Suprapubic skin (tissue), 4 donors: ENCODE measurements around the gene CCDC9. TPM values are rescaled to one million over a fixed set of nuclear protein-coding genes. Genes with fewer than 3 reads are reported as not detected.
A peak's percentile ranks its signal among the peaks of the same experiment; 100 is the strongest.

Source experiments
- DNase-seq, 2 donors: peaks; one replicate each; pipeline ENCODE4 v3.0.0-alpha.2; 2019; ENCODE audit warnings: low spot score in 2 of 2
- H3K27ac ChIP-seq: fragments of 200-600 bp; sonication (generic); one replicate; pipeline ENCODE4 v1.5.1; 2019
- H3K27me3 ChIP-seq: fragments of 200-600 bp; sonication (generic); one replicate; pipeline ENCODE4 v1.5.1; 2019
- H3K36me3 ChIP-seq: fragments of 200-600 bp; sonication (generic); one replicate; pipeline ENCODE4 v1.5.1; 2019
- H3K4me1 ChIP-seq: fragments of 200-600 bp; sonication (generic); one replicate; pipeline ENCODE4 v1.5.1; 2019
- H3K4me3 ChIP-seq: fragments of 200-600 bp; sonication (generic); one replicate; pipeline ENCODE4 v1.5.1; 2019; ENCODE audit warnings: mild to moderate bottlenecking
- H3K9me3 ChIP-seq: fragments of 200-600 bp; sonication (generic); one replicate; pipeline ENCODE4 v1.5.1; 2019
- CTCF ChIP-seq, 2 donors: fragments of 200-600 bp in 1 of 2; fragments of 450-650 bp in 1 of 2; sonication (generic) in 1 of 2; IDR thresholded peaks; one replicate each; pipeline ENCODE4 v1.5.1; 2016 to 2019; ENCODE audit warnings: antibody characterized with exemption in 2 of 2, mild to moderate bottlenecking in 1 of 2, moderate library complexity in 1 of 2
- EP300 ChIP-seq: sonication (generic); formaldehyde crosslinking; IDR thresholded peaks from one replicate; pipeline ENCODE4 v1.6.1; 2017; ENCODE audit warnings: antibody characterized with exemption
- POLR2A ChIP-seq, 2 donors: fragments of 450-650 bp; IDR thresholded peaks; one replicate each; pipeline ENCODE4 v1.6.1; 2017; ENCODE audit warnings: antibody characterized with exemption in 2 of 2, mild to moderate bottlenecking in 2 of 2, moderate library complexity in 2 of 2
- POLR2AphosphoS5 ChIP-seq, 3 donors: sonication (generic); formaldehyde crosslinking; IDR thresholded peaks; one replicate each; pipeline ENCODE4 v1.6.1; 2017; ENCODE audit warnings: antibody characterized with exemption in 3 of 3
- WGBS: methylation state at CpG from one replicate; pipeline ENCODE4 v1.1.5; 2018; 5-methylcytosine and 5-hydroxymethylcytosine counted together
- total RNA-seq, 4 donors: library from RNA; depleted of rRNA; stranded (reverse); fragments of >200 nt; gene quantifications; one replicate each; pipeline ENCODE4 v1.1.0, GENCODE V29; 2016

The CCDC9 gene
- total RNA-seq, 4 donors from 2014 or later: 24.6 to 33.2 (median 27.4) TPM

DNA sequence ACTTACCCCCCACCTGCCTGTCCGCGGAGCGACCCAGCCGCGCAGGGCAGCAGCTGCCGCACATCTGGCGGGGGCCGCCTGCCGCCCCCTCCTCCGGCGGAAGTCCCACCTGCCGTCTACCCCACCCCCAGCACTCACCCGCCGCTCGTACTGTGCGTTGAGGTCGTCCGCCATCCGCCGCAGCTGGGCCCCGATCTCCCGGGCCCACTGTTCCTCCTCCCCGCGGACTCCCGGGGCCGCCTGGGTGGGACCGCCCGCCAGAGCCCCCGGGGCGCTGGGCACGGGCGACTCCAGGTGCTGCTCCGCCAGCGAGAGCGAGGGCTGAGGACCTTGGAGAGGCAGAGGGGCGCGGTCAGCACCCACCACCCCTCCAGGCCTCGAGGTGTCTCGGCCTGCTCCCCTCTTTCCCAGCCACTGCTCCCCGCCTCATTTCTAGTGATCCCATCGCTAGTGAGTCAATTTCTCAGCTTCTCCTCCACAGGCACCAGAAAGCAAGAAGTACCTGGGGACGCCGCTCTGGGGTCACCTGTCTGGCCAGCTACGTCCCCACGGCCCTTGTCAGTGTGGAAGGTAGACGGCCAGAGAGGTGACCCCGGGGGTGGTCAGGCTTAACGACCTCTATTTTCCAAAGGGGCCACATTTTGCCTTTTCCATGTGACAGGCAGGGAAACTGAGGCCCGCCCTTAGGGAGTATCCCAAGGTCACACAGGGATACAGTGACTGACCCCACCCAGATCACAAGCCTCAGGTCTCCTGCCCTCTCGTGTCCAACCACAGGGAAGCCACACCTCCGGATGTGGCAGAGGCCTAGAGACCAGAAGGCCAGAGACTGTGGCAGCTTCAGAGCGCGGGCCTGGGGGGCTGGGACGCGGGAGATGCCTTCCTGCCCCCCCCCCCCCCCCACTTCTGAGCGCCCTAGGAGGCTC, 29.6 kb upstream of the CCDC9 start:
- H3K4me1 ChIP-seq: peaks cover 52% of the 10 kb centered on the region

GRCh38 chr19:47227352-47228167, 28.8 kb upstream of the CCDC9 start:
- peak; percentile 97 for DNase-seq
- TF ChIP-seq POLR2AphosphoS5 (IDR thresholded peaks at IDR 0.05) (peak in 1 of 3 donors; percentile 7), EP300 (no peak), POLR2A (IDR thresholded peaks at IDR 0.05) (no peak), CTCF (IDR thresholded peaks at IDR 0.05) (no peak)
- Histone ChIP-seq H3K4me3 (peak overlapping the region; percentile 93), H3K36me3 (peaks cover 9% of the 10 kb centered on the region), H3K9me3 (no peaks in the 10 kb centered on the region), H3K27me3 (no peaks in the 10 kb centered on the region), H3K4me1 (peaks cover 61% of the 10 kb centered on the region), H3K27ac (peak overlapping the region; percentile 96)
- WGBS: 7% methylated on average over 7 of the region's 27 CpGs

More for the DNA sequence above, 29.6 kb upstream of the CCDC9 start:
- peak; percentile 91 to 94 for DNase-seq
- Histone ChIP-seq H3K27ac (peak overlapping the region; percentile 96), H3K4me3 (peak overlapping the region; percentile 93), H3K9me3 (no peaks in the 10 kb centered on the region), H3K27me3 (no peaks in the 10 kb centered on the region), H3K36me3 (peaks cover 18% of the 10 kb centered on the region)
- WGBS: 9% methylated on average over 13 of the region's 56 CpGs
- TF ChIP-seq EP300 (no peak), POLR2AphosphoS5 (IDR thresholded peaks at IDR 0.05) (no peak), POLR2A (IDR thresholded peaks at IDR 0.05) (no peak), CTCF (IDR thresholded peaks at IDR 0.05) (no peak)

- peaks cover 6% of the 10 kb centered on the region for H3K36me3 ChIP-seq
- H3K27ac ChIP-seq: peak overlapping the region; percentile 96
- H3K9me3 ChIP-seq: no peaks in the 10 kb centered on the region
- no peaks in the 10 kb centered on the region for H3K27me3 ChIP-seq
- no peak for TF ChIP-seq EP300
- no peak for TF ChIP-seq CTCF (IDR thresholded peaks at IDR 0.05)
- TF ChIP-seq POLR2AphosphoS5 (IDR thresholded peaks at IDR 0.05): no peak
- no peak for TF ChIP-seq POLR2A (IDR thresholded peaks at IDR 0.05)
- peak overlapping the region; percentile 93 for H3K4me3 ChIP-seq
- H3K4me1 ChIP-seq: peaks cover 67% of the 10 kb centered on the region
- DNase-seq: peak in 1 of 2 donors; percentile 84
- WGBS: 2% methylated on average over 17 of the region's 50 CpGs
Measured at GRCh38 chr19:47228168-47228936, 28.0 kb upstream of the CCDC9 start.

GRCh38 chr19:47228937-47229675, 27.2 kb upstream of the CCDC9 start:
- H3K4me3 ChIP-seq: peak overlapping the region; percentile 93
- peak overlapping the region; percentile 96 for H3K27ac ChIP-seq
- no peak for DNase-seq
- WGBS: 8% methylated on average over 10 of the region's 10 CpGs
- no peaks in the 10 kb centered on the region for H3K9me3 ChIP-seq
- no peaks in the 10 kb centered on the region for H3K27me3 ChIP-seq
- H3K4me1 ChIP-seq: peaks cover 67% of the 10 kb centered on the region
- TF ChIP-seq EP300: no peak
- no peak for TF ChIP-seq CTCF (IDR thresholded peaks at IDR 0.05)
- no peak for TF ChIP-seq POLR2AphosphoS5 (IDR thresholded peaks at IDR 0.05)
- TF ChIP-seq POLR2A (IDR thresholded peaks at IDR 0.05): no peak
- no peaks in the 10 kb centered on the region for H3K36me3 ChIP-seq
